NCI-H1694 treated with DMSO at 0.1 percent for 48 hours (cell line): ENCODE measurements around the gene PKIB.
"Not testable (repeated sequence)": the region's sequence is repeated elsewhere in the genome, so short reads cannot be mapped to it uniquely, and the experiment has no call there.

Experiments
- DNase-seq: peaks from one replicate; lab custom pipeline; 2025; lab: John Stamatoyannopoulos, UW

PKIB gene, protein sequence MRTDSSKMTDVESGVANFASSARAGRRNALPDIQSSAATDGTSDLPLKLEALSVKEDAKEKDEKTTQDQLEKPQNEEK

DNA sequence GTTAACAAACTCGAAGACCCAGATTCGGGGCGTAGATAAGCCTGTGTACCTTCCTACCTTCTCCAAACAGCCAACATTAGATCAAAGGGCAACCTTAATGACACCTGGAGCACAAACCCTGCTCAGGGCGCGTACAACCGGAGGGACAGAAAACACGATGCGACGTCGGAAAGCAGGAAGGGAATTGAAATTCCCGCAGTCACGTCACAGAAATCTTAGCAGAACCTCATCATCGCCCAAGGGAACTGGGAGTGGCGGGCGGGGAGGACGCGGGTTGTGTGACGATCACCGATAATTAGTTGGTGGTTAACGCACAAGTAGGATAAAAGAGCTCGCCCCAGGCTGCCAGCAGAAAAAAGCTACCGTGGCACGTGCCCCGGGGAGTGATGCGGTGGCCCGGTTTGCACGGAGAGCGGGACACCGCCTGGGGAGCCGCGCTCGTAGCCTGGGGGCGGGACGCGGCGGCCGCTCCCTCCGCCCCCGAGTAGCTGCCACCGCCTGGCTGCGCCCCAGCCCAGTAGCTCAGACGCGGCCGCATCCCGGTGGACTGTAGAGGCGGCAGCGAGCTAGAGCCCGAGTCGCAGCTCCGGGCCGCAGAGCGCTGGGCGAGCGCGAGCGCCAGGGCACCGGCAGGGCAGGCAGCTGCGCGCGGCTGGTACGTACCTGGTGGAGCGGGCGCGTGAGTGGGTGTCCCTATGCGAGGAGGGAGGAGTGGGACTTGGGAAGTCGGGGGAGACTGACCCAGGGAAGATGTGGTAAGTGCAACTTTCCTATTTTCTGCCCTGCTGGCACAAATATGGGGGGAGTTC lies at the start of gene PKIB:
PKIB (plus strand) TSS at position 525 of the 809 bp plus-strand sequence. CDS start 107,390 bp downstream, outside the sequence.
- peak; percentile 29 for DNase-seq

DNA sequence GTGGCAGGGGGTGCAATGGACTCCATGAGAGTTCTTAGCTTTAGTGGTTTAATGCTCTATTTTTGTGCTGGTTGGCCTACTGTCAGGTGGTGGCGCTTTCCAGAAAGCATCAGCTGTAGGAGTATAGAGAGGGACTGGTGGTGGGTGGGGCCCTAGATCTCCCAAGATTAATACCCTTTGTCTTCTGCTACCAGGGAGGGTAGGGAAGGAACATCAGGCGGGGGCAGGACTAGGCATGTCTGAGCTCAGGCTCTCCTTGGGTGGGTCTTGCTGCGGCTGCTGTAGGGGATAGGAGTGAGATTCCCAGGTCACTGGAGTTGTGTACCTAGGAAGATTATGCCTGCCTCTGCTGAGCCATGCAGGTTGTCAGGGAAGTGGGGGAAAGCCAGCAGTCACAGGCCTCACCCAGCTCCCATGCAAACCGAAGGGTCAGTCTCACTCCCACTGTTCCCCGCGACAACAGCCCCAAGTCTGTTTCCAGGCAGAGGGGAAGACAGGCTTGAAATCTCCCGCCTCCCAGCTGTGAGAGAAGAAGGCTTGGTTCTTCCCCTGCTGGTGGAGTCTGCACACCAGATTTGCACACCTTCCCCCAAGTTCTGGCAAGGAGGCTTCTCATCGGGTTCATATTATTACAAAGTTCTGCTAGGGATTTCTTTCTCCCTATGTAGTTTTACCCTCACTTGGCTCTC lies 46.7 kb upstream of the PKIB start:
- no peak for DNase-seq

DNA sequence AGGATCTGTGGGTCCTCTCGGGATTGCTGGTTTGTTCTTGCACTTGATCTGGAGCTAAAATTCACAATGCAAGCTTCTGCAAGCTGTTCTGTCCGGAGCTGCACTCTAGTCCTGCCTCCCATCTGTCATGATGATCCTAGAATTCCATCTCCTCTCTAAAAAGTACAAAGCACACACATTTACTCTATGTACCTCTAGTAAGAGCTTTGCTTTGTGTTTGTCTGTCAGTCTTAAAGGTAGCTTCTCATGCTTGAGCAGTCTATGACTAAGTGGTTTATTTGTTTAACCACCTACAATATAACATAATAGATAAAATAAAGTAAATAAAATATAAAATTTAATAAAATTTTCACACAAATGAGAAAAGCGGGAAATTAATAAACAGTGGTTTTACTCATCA lies 46.0 kb upstream of the PKIB start:
- DNase-seq, result no peak

DNA sequence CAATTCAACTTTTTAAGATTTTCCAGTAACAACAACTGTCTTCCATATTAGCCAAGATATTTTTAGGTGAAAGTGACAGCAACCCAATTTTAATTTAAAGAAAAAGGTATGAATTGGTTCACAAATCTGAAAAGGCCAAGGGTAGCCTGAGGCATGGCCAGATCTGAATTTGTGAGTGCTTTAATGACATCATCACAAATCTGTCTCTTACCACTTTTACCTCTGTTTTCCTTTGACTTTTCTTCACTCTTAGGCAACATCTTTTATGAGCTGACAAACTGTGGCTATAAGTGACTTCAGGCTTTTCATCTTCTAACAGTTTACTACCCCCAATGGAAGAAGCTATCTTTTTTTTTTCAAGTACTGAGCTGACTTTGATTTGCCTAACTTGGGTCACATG lies 44.5 kb upstream of the PKIB start:
- DNase-seq, result no peak

DNA sequence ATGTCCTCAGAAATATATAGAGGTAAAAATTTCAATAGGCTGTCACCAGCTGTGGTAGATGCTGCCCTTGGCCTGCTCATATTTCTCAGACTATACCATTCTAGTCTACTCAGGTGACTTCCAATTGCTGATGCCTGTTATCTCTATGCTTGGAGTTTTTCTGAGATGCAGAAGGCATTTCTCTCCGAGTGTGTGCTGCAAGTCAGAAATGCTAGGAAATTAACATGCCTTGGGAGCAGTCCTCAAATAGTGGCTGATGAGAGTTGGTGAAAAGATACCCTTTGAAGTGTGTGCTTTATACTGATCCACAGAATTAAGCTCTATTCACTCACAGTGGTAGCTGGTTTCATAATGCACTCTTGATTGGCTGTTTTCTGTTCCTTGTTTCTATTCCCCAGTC lies 43.2 kb upstream of the PKIB start:
- DNase-seq, result no peak

DNA sequence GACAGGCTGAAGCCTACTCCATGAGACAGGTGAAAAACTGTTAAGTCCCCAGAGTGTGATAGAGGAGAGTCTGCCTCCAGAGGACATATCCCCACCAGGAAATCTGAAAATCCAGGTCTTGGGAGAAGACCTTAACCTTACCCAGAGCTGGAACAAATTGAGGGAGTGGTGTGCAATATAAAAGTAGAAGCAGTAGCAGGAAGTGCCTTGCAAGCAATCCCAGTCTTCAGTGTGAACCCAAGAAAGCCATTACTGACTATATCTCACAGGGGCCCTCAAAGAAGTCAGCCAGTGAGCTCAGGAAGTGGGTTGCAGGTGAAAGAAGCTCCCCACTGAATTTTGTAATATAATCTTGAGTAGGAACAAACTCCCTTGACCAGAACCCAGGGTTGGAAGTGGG lies 41.9 kb upstream of the PKIB start:
- no peak for DNase-seq

DNA sequence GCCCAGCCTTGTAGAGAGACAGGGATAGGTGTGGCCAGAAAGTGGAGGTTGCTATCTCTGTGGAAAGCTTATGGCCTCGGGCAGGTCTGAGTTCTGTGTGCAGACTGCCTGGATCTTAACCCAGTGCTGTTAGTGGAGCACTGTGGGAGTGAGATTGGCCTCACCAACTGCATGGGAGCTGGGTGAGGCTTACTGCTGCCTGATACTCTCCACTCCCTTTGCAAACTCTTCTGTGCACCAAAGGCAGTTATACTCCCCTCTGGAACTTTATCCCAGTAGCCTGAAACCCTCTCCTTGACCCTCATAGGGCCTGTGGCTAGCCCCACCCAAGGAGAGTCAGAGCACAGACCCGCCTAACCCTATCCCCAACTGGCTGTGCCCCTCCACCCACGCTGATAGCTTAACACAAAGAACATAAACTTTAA lies 41.4 kb upstream of the PKIB start:
- no peak for DNase-seq

DNA sequence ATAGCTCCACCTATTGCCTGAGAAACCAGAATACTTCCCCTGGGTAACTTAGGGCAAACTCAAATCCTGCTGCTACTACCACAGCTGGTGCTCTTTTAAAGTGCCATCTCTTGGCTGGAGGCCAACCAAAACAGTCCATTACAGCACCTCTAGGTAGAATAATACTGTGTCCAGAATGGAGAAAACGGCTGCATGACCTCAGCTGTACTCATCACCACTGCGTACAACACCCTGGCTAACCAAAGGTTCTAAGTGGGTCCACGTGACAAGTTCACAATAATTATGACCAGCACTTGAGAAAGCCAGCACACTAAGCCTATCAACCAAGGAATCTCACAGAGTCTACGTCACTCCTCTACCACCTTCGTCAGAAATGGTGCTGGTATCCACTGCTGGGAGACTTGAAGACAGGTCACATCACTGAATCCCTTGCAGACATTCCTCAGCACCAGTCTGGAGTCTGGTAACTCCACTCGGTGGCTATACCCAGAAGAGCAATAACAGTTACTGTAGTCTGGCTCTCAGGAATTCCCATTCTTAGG lies 40.9 kb upstream of the PKIB start:
- no peak for DNase-seq

DNA sequence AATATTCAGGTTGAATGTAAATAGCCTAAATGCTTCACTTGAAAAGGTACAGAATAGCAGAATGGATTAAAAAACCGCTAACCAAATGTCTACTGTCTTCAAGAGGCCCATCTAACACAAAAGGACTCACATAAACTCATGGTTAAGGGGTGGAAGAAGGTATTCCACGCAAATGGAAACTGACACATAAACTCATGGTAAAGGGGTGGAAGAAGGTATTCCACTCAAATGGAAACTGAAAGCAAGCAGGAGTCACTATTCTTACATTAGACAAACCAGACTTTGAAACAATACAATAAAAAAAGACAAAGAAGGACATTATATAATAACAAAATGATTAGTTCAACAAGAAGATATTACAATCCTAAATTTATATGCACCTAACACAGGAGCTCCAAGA lies 38.3 kb upstream of the PKIB start:
- DNase-seq, result no peak

DNA sequence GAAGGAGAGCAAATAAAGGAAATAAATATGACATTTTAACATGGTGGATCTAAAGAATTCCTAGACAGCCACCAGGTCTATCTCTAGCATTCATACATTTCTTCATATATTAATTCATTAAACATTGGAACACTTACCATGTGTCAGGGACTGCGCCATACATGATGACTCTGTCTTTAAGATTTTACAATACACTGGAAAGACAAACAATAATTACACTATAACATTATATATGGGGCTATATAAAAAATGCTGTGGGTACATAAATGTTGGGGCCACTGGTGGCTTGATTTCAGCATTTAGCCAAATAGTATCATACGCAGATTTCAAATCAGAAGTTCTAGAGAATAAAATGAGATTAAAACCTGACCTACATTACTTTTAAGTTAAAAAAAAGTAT lies 33.3 kb upstream of the PKIB start:
- DNase-seq, result no peak

DNA sequence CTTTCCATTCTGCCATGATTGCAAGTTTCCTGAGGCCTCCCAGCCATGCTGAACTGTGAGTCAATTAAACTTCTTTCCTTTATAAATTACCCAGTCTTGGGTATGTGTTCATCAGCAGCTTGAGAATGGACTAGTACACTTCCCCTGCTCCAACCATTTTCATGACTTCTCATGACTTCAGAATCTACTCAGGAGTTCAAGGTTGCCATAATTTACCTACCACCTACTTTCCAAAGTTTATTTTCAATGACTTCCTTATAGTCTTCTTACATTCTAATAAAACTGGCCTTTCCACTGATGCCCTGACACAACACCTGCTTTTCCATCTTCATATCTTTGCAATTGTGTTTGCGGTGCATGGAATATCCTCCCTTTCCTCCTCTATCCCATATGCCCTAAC lies 31.2 kb upstream of the PKIB start:
- no peak for DNase-seq

DNA sequence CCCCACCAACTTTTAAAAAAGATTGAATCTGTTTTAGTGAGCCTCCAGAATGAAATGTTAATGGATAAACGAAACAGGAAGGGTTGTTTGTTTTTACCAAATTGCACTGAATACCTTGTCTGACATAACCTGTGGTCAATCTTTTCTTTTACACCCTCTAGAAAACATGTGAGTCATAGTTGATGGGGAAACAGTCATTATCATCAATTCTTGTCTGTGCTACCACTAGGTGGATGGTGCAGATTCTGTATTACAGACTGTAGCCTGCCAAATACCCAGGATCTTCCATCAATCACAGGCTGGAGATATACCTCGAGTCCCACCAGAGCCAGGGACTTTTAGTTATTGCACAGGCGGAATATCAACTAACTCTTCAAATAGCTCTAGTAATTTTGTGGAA lies 29.5 kb upstream of the PKIB start:
- no peak for DNase-seq

DNA sequence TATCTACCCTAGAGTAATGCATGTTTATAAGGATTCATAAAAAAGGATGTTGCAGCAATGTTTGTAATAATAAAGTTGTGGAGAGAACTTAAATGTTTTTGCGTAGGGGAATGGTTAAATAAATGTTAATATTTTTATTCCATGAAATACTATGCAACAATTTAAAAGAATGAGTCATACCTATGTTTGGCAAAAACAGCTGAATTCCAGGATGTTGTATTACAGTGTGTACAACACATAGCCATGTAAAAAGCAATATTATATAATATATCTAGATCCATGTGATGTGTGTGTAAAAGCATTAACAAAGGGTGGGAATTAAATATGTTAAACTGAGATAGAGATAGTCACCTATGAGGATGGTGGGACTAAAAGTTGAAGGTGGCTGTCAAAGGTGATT lies 21.1 kb upstream of the PKIB start:
- DNase-seq, result no peak

DNA sequence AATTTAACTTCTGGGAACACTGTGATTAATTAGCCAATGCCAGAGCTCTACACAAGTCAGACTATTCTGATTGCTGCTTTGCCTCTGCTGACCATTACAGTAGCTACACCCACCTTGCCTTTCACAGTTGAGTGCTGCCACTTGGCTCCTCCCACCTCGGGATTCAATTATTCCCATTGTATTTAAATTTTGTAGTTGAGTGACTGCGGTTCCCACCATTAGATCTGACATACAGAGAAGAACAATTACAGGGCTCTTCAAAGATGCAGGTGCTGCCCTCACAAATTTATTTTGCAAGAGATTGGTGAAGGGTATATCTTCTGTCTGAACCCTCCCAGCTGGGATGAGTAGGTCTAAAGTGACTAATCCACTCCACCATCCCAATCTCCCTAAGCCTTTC lies 11.9 kb upstream of the PKIB start:
- not testable (repeated sequence) for DNase-seq

DNA sequence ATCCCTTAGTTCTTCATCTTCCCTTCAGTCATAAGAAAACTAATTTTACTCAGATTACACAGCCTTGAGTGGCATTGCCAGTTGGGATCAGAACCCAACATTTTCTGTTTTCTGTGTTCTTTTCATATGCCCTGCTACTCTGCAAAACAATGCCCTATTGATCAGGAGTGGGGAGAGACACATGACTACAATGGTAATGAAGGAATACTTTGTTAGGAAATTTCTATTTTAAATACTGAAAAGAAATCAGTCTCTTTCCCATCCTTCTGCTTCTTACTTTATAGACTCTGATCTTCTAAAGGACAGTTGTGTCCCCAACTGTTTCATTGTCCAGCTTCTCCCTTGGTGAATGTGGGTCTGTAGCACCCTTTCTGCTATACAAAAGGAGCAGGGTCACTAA lies 5.5 kb upstream of the PKIB start:
- no peak for DNase-seq

DNA sequence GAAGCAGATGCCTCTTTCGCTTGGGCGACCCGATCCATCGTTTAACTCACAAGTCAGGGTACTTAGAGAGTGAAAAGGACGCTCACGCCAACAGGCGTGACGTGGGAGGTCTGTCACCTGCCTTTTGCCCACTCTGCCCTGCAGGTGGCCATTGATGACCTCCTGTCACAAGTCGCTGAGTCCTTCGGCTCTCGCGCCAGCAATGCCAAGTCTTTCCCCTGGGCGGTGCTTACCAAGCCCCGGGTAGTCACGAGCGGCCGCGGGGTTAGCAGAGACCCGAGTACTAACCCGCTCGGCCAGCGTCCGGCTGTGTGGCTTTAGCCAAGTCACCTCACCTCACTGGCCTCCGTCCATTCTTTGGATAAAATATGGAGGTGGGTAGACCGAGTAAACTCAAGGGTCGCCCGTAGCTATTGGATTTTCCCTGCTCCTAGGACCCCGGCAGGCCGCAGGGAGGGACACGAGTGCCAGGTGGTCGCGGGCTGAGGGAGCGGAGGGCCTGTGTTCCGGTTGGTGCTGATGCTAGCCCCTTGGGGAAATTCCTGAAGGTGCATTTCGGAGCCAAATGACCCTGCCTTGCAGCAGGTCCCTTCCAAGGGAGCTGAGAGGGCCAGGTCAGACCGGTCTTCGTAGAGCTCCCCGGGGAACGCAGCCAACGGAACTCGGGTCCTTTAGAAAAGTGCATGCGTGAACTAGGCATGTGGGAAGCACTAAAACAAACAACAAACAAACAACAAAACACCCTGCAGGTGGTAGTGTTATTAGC lies 668 bp downstream of the PKIB start:
- peak; percentile 31 for DNase-seq

DNA sequence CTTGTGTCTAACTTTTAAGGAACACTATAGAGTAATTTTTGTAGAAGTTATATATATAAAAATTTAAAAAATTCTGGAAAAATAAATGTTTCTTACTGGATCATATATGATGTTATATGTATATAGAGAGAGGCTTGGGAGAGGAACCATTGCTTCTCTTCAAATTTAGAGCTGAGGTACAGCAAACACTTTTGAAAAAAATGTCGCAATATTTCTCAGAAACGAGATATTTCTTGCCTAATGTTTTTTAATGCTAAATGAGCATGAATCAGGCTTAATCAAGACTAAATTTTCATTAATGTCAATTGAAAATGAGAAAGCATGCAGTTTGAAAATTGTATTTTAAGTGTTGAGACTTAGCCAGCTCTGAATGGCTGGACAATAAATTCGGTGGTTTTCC lies 2.6 kb downstream of the PKIB start:
- no peak for DNase-seq

DNA sequence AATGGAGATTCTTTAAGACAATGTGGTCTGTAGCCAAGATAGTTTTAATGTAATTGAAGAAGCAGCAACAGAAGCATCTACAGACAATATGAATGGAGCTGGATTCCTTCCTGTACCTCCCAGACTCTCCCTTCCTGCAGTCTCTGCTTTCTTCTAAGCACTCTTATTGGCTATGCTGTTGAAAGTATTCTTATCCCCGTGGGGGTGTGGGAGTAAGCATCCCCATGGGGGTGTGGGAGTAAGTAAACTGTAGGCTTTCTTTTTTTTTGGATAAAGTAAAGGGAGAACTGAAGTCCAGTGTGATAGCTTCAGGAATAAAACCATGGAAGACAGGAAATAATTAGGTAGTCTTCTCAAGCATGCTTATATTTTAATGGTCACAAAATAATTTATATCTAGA lies 4.1 kb downstream of the PKIB start:
- DNase-seq, result no peak

DNA sequence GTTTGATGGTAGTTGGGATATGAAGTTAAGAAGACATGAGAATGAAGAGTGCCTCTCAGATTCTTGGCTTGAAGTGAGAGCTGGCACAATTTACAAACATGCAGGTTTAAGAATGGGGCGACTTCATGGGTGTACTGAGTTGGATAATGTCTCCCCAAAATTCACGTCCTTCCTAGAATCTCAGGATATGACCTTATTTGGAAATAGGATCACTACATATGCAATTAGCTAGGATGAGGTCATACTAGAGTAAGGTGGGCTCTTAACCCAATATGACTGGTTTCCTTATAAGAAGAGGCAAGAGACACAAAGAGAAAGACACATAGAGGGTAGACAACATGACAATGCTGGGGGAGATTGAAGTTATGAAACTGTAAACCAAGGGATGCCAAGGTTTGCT lies 5.2 kb downstream of the PKIB start:
- no peak for DNase-seq

DNA sequence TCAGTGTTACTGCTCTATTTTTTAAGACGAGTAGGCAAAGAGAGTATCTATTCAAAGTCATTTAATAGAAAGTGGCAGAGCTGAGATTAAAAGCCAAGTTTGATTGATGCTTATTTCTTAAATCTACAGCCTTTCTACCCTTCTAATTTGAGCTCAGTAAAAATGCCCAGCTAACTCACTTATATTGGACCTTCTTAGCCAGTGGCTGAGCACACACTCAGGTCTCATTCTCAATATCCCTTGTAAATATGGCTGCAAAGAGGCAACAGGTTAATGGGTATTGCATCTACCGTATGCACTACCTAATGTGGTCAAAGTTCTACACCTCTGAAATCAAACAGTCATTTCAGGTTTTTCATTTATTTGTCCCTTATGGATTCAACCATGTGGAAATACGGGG lies 6.7 kb downstream of the PKIB start:
- DNase-seq, result no peak

DNA sequence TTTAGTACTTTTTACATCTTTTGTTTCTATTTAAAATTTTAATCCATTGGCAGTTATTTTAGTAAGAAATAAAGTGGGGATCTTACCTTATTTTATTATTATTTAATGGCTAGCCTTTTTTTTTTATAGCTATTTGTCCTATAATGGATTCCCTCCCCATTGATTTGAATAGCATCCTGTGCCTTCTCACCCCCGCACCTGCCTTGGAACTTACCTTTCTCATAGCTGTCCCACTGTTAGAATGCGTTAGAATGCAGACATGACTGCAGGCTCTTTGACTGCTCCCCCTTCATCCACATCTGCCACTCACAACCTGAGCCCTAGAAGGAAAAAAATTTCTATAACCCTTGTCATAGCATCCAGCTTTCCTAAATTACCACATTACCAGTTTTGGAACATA lies 9.1 kb downstream of the PKIB start:
- no peak for DNase-seq

DNA sequence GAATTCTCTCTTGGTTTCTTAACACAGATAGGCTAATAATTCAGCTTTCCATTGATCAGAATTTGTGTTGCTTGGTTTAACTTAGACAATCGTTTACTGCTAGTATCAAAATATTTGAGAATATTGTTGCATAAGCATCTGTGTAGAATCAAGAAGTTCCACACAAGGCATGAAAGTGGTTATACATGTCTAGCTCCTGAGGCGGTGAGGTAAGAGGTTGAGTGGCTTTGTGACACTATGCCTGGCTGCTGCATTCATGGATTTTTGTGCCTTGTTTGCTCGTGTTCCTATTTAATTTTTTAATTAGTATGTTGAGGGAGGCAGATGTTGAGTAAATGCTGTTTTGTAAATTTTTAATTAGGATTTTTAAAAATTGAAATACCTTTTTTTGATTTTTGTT lies 10.2 kb downstream of the PKIB start:
- no peak for DNase-seq

DNA sequence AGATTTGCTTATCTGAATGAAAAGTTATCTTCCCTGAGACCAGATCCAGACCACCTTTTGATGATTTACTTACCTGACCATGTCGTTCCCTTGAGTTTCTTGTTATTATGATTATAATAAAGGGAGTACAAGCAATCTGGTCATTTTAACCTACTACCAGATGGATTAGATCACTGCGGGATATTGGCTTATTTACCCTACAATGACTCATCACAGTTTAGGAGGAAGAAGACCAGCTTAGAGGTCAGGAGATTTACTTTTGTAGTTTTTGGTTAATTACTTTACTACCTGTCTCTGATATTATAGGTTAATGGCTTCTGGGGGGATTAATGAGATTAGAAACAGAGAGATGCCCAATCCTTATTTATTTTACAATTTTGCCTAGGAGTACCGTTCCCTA lies 10.7 kb downstream of the PKIB start:
- DNase-seq, result no peak
